HG03457 (cell line): ENCODE measurements around the gene TDRD9.
"Not testable (repeated sequence)": the region's sequence is repeated elsewhere in the genome, so short reads cannot be mapped to it uniquely, and the experiment has no call there.

ENCODE experiments used
- ATAC-seq: cut with Tn5 transposase; IDR thresholded peaks from one replicate; pipeline ENCODE4 v1.9.1; 2021; ENCODE audit warnings: moderate number of reproducible peaks; ENCODE audit not compliant: unreplicated experiment

Gene TDRD9

GRCh38 chr14:103892247-103892646, 36.0 kb upstream of the TDRD9 start:
- no peak for ATAC-seq

- no peak for ATAC-seq
Observed at GRCh38 chr14:103894034-103894722, 34.1 kb upstream of the TDRD9 start.

- ATAC-seq, result no peak
Observed at GRCh38 chr14:103894723-103895059, 33.6 kb upstream of the TDRD9 start.

- no peak for ATAC-seq
Observed at GRCh38 chr14:103896578-103896977, 31.7 kb upstream of the TDRD9 start.

GRCh38 chr14:103897075-103897947, 30.9 kb upstream of the TDRD9 start:
- ATAC-seq, result no peak

- no peak for ATAC-seq
Observed at GRCh38 chr14:103898204-103898603, 30.1 kb upstream of the TDRD9 start.

- no peak for ATAC-seq
Observed at GRCh38 chr14:103898711-103899110, 29.5 kb upstream of the TDRD9 start.

GRCh38 chr14:103899316-103899715, 28.9 kb upstream of the TDRD9 start:
- ATAC-seq, result no peak

- no peak for ATAC-seq
Observed at GRCh38 chr14:103899833-103900232, 28.4 kb upstream of the TDRD9 start.

- ATAC-seq, result no peak
Observed at GRCh38 chr14:103904493-103905107, 23.7 kb upstream of the TDRD9 start.

- ATAC-seq, result no peak
Observed at GRCh38 chr14:103905842-103906456, 22.3 kb upstream of the TDRD9 start.

- ATAC-seq, result no peak
Observed at GRCh38 chr14:103908580-103908979, 19.7 kb upstream of the TDRD9 start.

GRCh38 chr14:103909531-103910261, 18.6 kb upstream of the TDRD9 start:
- ATAC-seq, result no peak

GRCh38 chr14:103910262-103910935, 17.9 kb upstream of the TDRD9 start:
- ATAC-seq, result no peak

- no peak for ATAC-seq
Observed at GRCh38 chr14:103910984-103911383, 17.3 kb upstream of the TDRD9 start.

GRCh38 chr14:103915616-103916015, 12.6 kb upstream of the TDRD9 start:
- ATAC-seq, result no peak

- no peak for ATAC-seq
Observed at GRCh38 chr14:103916636-103917262, 11.5 kb upstream of the TDRD9 start.

- peak; percentile 87 for ATAC-seq
Observed at GRCh38 chr14:103920981-103921854, 7.0 kb upstream of the TDRD9 start.

GRCh38 chr14:103921855-103922200, 6.4 kb upstream of the TDRD9 start:
- not testable (repeated sequence) for ATAC-seq
